Erythroblast (primary cell): ENCODE measurements around the gene ACTG1.

ENCODE experiments used
- DNase-seq, 2 experiments: peaks; one replicate each; lab custom pipeline; 2025; lab: John Stamatoyannopoulos, UW
- GATA1 ChIP-seq: IDR thresholded peaks from 2 replicates; pipeline ENCODE4 v1.6.1; 2011; ENCODE audit warnings: low read depth, mild to moderate bottlenecking, control low read depth, low read length, moderate library complexity
- POLR2A ChIP-seq: IDR thresholded peaks from 2 replicates; pipeline ENCODE4 v1.6.1; 2011; ENCODE audit warnings: mild to moderate bottlenecking, low read length

Gene ACTG1

DNA sequence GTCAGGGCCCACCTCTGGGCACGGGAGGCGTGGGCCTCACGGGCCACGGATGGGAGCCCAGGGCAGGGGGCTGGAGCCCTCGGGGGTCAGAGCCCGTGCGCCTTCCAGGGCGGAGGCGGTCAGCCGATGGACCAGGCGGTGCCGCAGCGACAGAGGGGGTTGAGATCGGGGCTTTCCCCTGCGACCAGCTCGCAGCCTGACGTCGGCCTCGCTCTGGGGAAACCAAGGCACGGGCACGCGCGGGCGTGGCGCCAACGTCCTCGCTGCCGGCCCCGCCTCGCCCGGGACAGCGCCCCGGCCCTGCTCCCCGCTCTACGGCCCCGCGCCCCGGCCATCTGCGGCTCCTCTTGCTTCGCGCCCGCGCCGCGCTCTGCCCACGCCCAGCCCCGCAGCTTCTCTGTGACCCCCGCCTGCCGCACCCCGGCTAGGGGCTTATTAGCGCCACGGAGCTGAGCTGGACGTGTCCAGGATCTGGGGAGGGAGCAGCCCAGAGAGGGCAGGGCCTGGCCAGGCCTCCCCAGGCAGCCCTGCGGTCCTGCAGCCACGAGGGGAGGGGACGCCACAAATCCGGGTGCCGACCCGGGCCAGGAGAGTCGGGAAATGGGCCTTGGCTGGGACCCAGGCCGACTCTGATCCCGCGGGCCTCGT lies 13.5 kb downstream of the ACTG1 start:
- no peak for DNase-seq
- TF ChIP-seq GATA1 (no peak), POLR2A (no peak)

DNA sequence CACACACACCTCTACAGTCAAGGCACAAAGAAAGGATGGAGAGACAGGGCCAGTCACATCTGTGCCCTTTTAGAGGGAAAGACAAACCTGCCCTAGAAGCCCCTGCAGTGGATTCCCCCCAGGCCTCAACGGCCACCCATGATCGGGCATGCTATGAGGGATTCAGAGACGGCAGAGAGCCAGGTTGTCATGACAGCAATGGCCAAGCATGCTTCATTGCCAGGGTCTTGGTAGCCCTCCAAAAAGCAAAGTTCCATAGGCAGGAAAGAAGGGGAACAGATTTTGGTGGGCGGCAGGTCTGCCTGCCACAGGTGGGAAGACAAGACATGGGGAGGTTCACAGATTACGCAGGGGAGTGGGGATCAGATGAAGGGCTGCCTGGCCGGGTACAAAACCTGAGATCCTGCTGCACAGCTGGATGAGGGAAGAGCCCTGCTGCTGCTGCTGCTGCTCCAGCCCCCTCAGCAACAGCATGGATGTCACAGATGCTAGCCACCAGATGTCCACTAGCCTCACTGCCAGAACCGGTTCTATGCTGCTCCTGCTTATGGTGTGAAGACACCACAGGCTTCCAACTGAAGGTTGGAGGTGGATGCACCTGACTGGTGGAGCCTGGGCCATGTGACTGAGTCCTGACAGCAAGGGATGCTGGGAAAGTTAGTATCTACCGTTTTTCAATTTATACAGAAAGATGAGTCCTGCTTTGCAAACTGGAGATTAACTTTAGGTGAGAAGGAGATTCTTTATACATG lies 17.8 kb downstream of the ACTG1 start:
- DNase-seq, result no peak
- TF ChIP-seq GATA1, result no peak
- no peak for TF ChIP-seq POLR2A

- no peak for DNase-seq
- TF ChIP-seq GATA1 (no peak), POLR2A (no peak)
These were observed 19.2 kb downstream of the ACTG1 start for GRCh38 chr17:81493198-81494038.

DNA sequence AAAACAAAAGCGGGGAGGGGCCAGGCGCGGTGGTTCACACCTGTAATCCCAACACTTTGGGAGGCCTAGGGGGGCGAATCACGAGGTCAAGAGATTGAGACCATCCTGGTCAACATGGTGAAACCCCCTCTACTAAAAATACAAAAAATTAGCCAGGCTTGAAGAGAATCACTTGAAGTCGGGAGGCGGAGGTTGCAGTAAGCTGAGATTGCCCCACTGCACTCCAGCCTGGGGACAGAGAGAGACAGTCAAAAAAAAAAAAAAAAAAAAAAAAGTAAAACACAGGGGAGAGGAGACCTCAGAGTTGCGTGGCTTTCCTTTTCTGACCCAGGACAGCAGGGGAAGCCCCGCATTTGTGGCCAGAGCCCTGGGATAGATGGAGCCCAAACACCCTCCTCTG lies 19.9 kb downstream of the ACTG1 start:
- no peak for DNase-seq
- no peak for TF ChIP-seq GATA1
- TF ChIP-seq POLR2A, result no peak

DNA sequence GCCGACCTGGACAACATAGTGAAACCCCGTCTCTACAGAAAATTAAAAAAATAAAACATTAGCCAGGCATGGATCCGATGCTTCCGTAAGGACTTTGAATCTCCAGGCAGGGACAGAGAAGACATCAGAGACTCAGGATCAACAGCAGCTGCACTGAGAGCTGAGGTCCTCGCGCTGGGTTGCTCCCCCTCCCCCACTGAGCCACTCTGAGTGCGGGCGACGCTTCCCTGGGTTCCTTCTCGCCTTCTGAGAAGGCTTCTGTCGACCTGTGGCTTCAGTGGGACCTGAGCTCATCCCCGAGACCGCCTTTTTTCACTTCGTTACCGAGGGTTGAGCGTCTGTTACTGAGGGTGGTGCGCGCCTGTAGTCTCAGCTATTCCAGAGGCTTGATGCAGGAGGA lies 20.4 kb downstream of the ACTG1 start:
- TF ChIP-seq POLR2A, result no peak
- TF ChIP-seq GATA1, result no peak
- DNase-seq, result no peak

- no peak for DNase-seq
- no peak for TF ChIP-seq POLR2A
- no peak for TF ChIP-seq GATA1
These were observed 20.8 kb downstream of the ACTG1 start for GRCh38 chr17:81491761-81492160.

DNA sequence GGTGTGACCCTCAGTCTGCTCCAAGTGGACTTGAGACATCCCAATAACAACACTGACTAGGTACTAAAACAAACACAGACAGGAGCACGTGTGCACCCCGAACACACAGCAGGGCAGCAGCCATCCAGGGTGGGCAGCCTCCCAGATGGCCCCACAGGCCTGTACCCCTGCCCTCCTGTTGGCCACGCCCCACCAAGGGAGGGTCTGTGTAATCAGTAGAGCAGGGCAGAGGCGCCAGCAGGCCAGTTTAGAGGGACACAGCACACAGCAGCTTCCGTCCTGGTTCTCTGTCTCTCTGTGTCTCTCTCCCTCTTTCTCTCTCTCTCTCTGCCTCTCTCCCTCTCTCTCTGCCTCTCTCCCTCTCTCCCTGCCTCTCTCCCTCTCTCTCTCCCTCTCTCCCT lies 21.4 kb downstream of the ACTG1 start:
- DNase-seq, result peak; percentile 23 to 32
- TF ChIP-seq POLR2A, result no peak
- no peak for TF ChIP-seq GATA1

GRCh38 chr17:81489998-81490992 lies 22.3 kb downstream of the ACTG1 start:
- DNase-seq, result no peak

DNA sequence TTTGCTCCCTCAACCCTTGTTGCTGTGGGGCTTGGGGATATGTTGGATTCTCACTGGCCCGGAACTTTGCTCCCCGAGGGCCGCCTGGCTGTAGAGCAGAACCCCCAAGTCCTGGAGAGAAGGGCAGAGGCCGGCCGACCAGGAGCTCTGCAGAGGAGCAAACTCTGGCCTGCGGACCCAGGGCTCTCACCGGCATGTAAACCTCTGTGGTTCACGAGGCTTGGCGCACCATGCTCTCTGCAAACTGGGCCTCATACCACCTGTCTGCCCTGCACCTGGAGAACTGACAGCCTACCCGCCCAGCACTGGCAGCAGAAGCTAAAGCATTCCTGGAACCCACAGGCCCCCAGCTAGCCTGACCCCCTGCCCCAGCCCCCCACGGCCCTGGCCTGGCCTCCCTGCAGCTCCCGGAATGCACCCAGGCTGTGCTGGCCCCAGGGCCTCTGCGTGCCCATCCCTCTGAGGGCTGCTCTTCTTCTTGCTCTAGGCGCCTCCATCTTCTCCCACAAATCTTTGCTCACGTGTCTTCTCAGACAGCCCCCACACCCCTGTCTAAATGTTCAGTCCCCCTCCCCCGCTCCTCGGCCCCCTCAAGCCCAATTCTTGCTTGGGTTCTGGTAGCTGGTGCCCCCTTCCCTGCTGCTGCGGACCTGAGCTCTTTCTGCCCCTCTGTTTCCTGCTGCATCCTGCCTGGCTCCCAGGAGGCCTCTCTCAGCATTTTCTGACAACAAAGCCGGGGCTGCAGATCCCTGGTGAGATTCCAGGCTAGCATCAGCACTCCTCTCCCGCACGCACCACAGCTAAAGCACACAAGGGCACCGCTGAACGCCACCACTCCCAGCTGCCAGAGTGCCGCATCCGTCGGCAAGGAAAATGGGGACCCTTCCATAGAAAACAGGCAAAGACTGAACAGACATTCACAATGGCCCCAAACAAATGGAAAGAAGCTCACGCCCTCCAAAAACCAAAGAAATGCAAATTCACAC lies 23.3 kb downstream of the ACTG1 start:
- TF ChIP-seq GATA1 (no peak), POLR2A (no peak)
- no peak for DNase-seq

More at GRCh38 chr17:81489998-81490992, 22.3 kb downstream of the ACTG1 start:
- TF ChIP-seq POLR2A (no peak), GATA1 (no peak)

- no peak for TF ChIP-seq GATA1
- peak; percentile 16 for TF ChIP-seq POLR2A
- no peak for DNase-seq
These were observed 24.2 kb downstream of the ACTG1 start for GRCh38 chr17:81488276-81488860.

- DNase-seq, result peak; percentile 82 to 89
These were observed 24.9 kb downstream of the ACTG1 start for GRCh38 chr17:81487487-81488275.

More at GRCh38 chr17:81487487-81488275, 24.9 kb downstream of the ACTG1 start:
- TF ChIP-seq POLR2A (peak; percentile 83), GATA1 (no peak)
